Neuronal stem cell (in vitro differentiated cells): ENCODE results near the gene ADAMTS15.
A peak's percentile ranks its signal among the peaks of the same experiment; 100 is the strongest.

ENCODE experiments used
- DNase-seq: peaks from one replicate; pipeline ENCODE4 v3.0.0-alpha.2; 2013; ENCODE audit warnings: low spot score
- H2AFZ ChIP-seq: one replicate; pipeline ENCODE4 v1.6.1; 2013; ENCODE audit warnings: mild to moderate bottlenecking, low read length, inconsistent platforms
- H2AK5ac ChIP-seq: 2 replicates; pipeline ENCODE4 v1.6.1; 2013; ENCODE audit warnings: low read depth, mild to moderate bottlenecking, inconsistent platforms, low read length, moderate library complexity, mixed read lengths
- H2BK120ac ChIP-seq: 2 replicates; pipeline ENCODE4 v1.6.1; 2013; ENCODE audit warnings: low read depth, mild to moderate bottlenecking, inconsistent platforms, low read length, moderate library complexity, mixed read lengths
- H2BK12ac ChIP-seq: one replicate; pipeline ENCODE4 v1.6.1; 2013; ENCODE audit warnings: low read length, inconsistent platforms
- H2BK15ac ChIP-seq: 2 replicates; pipeline ENCODE4 v1.6.1; 2013; ENCODE audit warnings: mild to moderate bottlenecking, low read length, inconsistent platforms, mixed read lengths
- H2BK5ac ChIP-seq: one replicate; pipeline ENCODE4 v1.6.1; 2013; ENCODE audit warnings: inconsistent platforms, mild to moderate bottlenecking, low read length, moderate library complexity
- H3K14ac ChIP-seq: one replicate; pipeline ENCODE4 v1.6.1; 2013; ENCODE audit warnings: low read length, inconsistent platforms
- H3K18ac ChIP-seq: 2 replicates; pipeline ENCODE4 v1.6.1; 2013; ENCODE audit warnings: low read length, inconsistent platforms
- H3K23ac ChIP-seq: 2 replicates; pipeline ENCODE4 v1.6.1; 2013; ENCODE audit warnings: low read depth, mild to moderate bottlenecking, mixed read lengths, low read length, inconsistent platforms; ENCODE audit not compliant: poor library complexity
- H3K27ac ChIP-seq: replicated peaks from 3 replicates; pipeline ENCODE4 v1.5.1; 2013; ENCODE audit warnings: low read length, inconsistent platforms
- H3K27me3 ChIP-seq, 3 experiments: 2 replicates each; pipeline ENCODE4 v1.6.1; 2013; ENCODE audit warnings: low read length in 3 of 3, mild to moderate bottlenecking in 2 of 3, inconsistent platforms in 1 of 3, low read depth in 1 of 3, mixed read lengths in 1 of 3, moderate library complexity in 1 of 3; ENCODE audit not compliant: control insufficient read depth in 3 of 3, insufficient read depth in 3 of 3
- H3K36me3 ChIP-seq, 2 donors: replicated peaks in 1 of 2; 2 replicates each; pipeline ENCODE4 v1.6.1; 2013; ENCODE audit warnings: low read length in 2 of 2; ENCODE audit not compliant: control insufficient read depth in 2 of 2, insufficient read depth in 2 of 2
- H3K4ac ChIP-seq: 2 replicates; pipeline ENCODE4 v1.6.1; 2013; ENCODE audit warnings: inconsistent platforms, mild to moderate bottlenecking, low read length, moderate library complexity
- H3K4me1 ChIP-seq, 2 donors: 1 replicate in 1 of 2; 2 replicates in 1 of 2; pipeline ENCODE4 v1.6.1; 2013; ENCODE audit warnings: low read length in 2 of 2, low read depth in 1 of 2; ENCODE audit not compliant: control insufficient read depth in 2 of 2, insufficient read depth in 1 of 2
- H3K4me2 ChIP-seq: one replicate; pipeline ENCODE4 v1.6.1; 2013; ENCODE audit warnings: mild to moderate bottlenecking, low read length, inconsistent platforms; ENCODE audit not compliant: insufficient read depth, poor library complexity, severe bottlenecking
- H3K4me3 ChIP-seq, 2 donors: 2 replicates each; pipeline ENCODE4 v1.5.1; 2013; ENCODE audit warnings: low read length in 2 of 2, mild to moderate bottlenecking in 2 of 2, inconsistent platforms in 1 of 2, moderate library complexity in 1 of 2
- H3K79me1 ChIP-seq: one replicate; pipeline ENCODE4 v1.6.1; 2013; ENCODE audit warnings: low read depth, mild to moderate bottlenecking, inconsistent platforms, low read length, moderate library complexity
- H3K9ac ChIP-seq: one replicate; pipeline ENCODE4 v1.6.1; 2013; ENCODE audit warnings: mild to moderate bottlenecking, low read depth, low read length, inconsistent platforms; ENCODE audit not compliant: poor library complexity
- H3K9me3 ChIP-seq, 2 donors: replicated peaks in 1 of 2; 2 replicates each; pipeline versions ENCODE3 to v1.6.1; 2013; ENCODE audit warnings: low read length in 2 of 2, mild to moderate bottlenecking in 2 of 2, inconsistent platforms in 1 of 2, low read depth in 1 of 2, mixed read lengths in 1 of 2, moderate library complexity in 1 of 2; ENCODE audit not compliant: control insufficient read depth in 2 of 2, insufficient read depth in 1 of 2
- H4K8ac ChIP-seq: one replicate; pipeline ENCODE4 v1.6.1; 2013; ENCODE audit warnings: low read depth, mild to moderate bottlenecking, inconsistent platforms, low read length, moderate library complexity
- H4K91ac ChIP-seq: one replicate; pipeline ENCODE4 v1.6.1; 2013; ENCODE audit warnings: low read length, low read depth, mild to moderate bottlenecking, inconsistent platforms; ENCODE audit not compliant: poor library complexity
- WGBS, 2 donors: extraction: QIAGEN DNeasy Blood & Tissue Kit; methylation state at CpG; one replicate each; pipeline ENCODE4 v1.1.7; 2013; ENCODE audit warnings: missing lambda C conversion rate in 2 of 2, mixed read lengths in 1 of 2; ENCODE audit not compliant: insufficient read length in 2 of 2, insufficient replicate concordance in 1 of 2; ENCODE audit errors: extremely low coverage in 2 of 2; 5-methylcytosine and 5-hydroxymethylcytosine counted together

Gene ADAMTS15

GRCh38 chr11:130518164-130518680 lies 69.8 kb downstream of the ADAMTS15 start:
- H2AFZ ChIP-seq, result no peak overlapping the region
- H3K79me1 ChIP-seq, result no peaks in the 10 kb centered on the region

GRCh38 chr11:130519128-130519932 lies 70.9 kb downstream of the ADAMTS15 start:
- Histone ChIP-seq H4K91ac (no peak overlapping the region), H2BK15ac (no peak overlapping the region), H3K9me3 (no peaks in the 10 kb centered on the region), H2BK12ac (no peak overlapping the region), H3K79me1 (no peaks in the 10 kb centered on the region), H4K8ac (no peak overlapping the region), H3K27me3 (peaks cover 0 to 7% (median 0%) of the 10 kb centered on the region in 3 experiments), H2BK120ac (no peak overlapping the region), H3K9ac (no peak overlapping the region), H3K14ac (no peak overlapping the region), H3K36me3 (no peaks in the 10 kb centered on the region), H3K27ac (no peak overlapping the region), H3K18ac (no peak overlapping the region), H3K23ac (no peak overlapping the region), H3K4me2 (no peak overlapping the region), H3K4ac (no peak overlapping the region), H3K4me3 (no peak overlapping the region), H3K4me1 (peaks cover 11 to 12% of the 10 kb centered on the region in 2 donors), H2BK5ac (no peak overlapping the region), H2AK5ac (no peak overlapping the region), H2AFZ (no peak overlapping the region)
- no peak for DNase-seq
- no CpG with 5 or more reads among the region's 11 CpGs for WGBS, 2 donors

More at GRCh38 chr11:130518164-130518680, 69.8 kb downstream of the ADAMTS15 start:
- no CpG with 5 or more reads among the region's 4 CpGs for WGBS, 2 donors
- no peak overlapping the region for H2BK12ac ChIP-seq
- no peak overlapping the region for H3K4me3 ChIP-seq
- peaks cover 11 to 12% of the 10 kb centered on the region in 2 donors for H3K4me1 ChIP-seq
- H3K36me3 ChIP-seq, result no peaks in the 10 kb centered on the region
- DNase-seq, result no peak
- H3K27ac ChIP-seq, result no peak overlapping the region
- H3K4me2 ChIP-seq, result no peak overlapping the region
- H4K8ac ChIP-seq, result no peak overlapping the region
- no peak overlapping the region for H2BK15ac ChIP-seq
- H3K27me3 ChIP-seq, result peaks cover 0 to 7% (median 0%) of the 10 kb centered on the region in 3 experiments
- H2BK120ac ChIP-seq, result no peak overlapping the region
- H3K4ac ChIP-seq, result no peak overlapping the region
- no peak overlapping the region for H3K23ac ChIP-seq
- H2BK5ac ChIP-seq, result no peak overlapping the region
- H3K14ac ChIP-seq, result no peak overlapping the region
- no peak overlapping the region for H4K91ac ChIP-seq
- no peak overlapping the region for H3K9ac ChIP-seq
- H3K9me3 ChIP-seq, result no peaks in the 10 kb centered on the region
- no peak overlapping the region for H2AK5ac ChIP-seq
- H3K18ac ChIP-seq, result no peak overlapping the region

GRCh38 chr11:130520271-130520671 lies 71.8 kb downstream of the ADAMTS15 start:
- H4K91ac ChIP-seq, result no peak overlapping the region
- no peak overlapping the region for H3K4ac ChIP-seq
- H3K23ac ChIP-seq, result no peak overlapping the region
- H3K27ac ChIP-seq, result no peak overlapping the region
- H3K4me1 ChIP-seq, result peaks cover 11 to 12% of the 10 kb centered on the region in 2 donors
- no peak overlapping the region for H2BK5ac ChIP-seq
- H4K8ac ChIP-seq, result no peak overlapping the region
- peaks cover 0 to 7% (median 0%) of the 10 kb centered on the region in 3 experiments for H3K27me3 ChIP-seq
- no peak overlapping the region for H3K4me3 ChIP-seq
- no CpG with 5 or more reads among the region's 7 CpGs for WGBS, 2 donors
- H3K9ac ChIP-seq, result no peak overlapping the region
- no peak for DNase-seq
- H3K18ac ChIP-seq, result no peak overlapping the region
- H3K36me3 ChIP-seq, result no peaks in the 10 kb centered on the region
- H3K79me1 ChIP-seq, result no peaks in the 10 kb centered on the region
- H2BK120ac ChIP-seq, result no peak overlapping the region
- H2BK15ac ChIP-seq, result no peak overlapping the region
- H2BK12ac ChIP-seq, result no peak overlapping the region
- no peak overlapping the region for H2AFZ ChIP-seq
- H2AK5ac ChIP-seq, result no peak overlapping the region
- no peak overlapping the region for H3K14ac ChIP-seq
- H3K9me3 ChIP-seq, result no peaks in the 10 kb centered on the region
- H3K4me2 ChIP-seq, result no peak overlapping the region

- H3K14ac ChIP-seq, result peak overlapping the region; percentile 28
- no peak overlapping the region for H2BK5ac ChIP-seq
- H3K18ac ChIP-seq, result peak overlapping the region; percentile 20
- no peak overlapping the region for H3K4me2 ChIP-seq
- no peak overlapping the region for H3K4ac ChIP-seq
- H3K9me3 ChIP-seq, result no peaks in the 10 kb centered on the region
- H3K23ac ChIP-seq, result no peak overlapping the region
- no peaks in the 10 kb centered on the region for H3K79me1 ChIP-seq
- no peak overlapping the region for H3K27ac ChIP-seq
- H2BK12ac ChIP-seq, result no peak overlapping the region
- no peaks in the 10 kb centered on the region for H3K36me3 ChIP-seq
- H2AK5ac ChIP-seq, result no peak overlapping the region
- H3K9ac ChIP-seq, result no peak overlapping the region
- peaks cover 9 to 12% of the 10 kb centered on the region in 2 donors for H3K4me1 ChIP-seq
- no peaks in the 10 kb centered on the region for H3K27me3 ChIP-seq
- H4K91ac ChIP-seq, result no peak overlapping the region
- H4K8ac ChIP-seq, result no peak overlapping the region
- no peak overlapping the region for H3K4me3 ChIP-seq
- peak overlapping the region; percentile 88 for H2BK15ac ChIP-seq
- no CpG with 5 or more reads among the region's 9 CpGs for WGBS, 2 donors
- H2BK120ac ChIP-seq, result no peak overlapping the region
- DNase-seq, result peak; percentile 46
- H2AFZ ChIP-seq, result peak overlapping the region; percentile 74
Observed at GRCh38 chr11:130522284-130522961, 74.0 kb downstream of the ADAMTS15 start.
